Tibial artery (tissue), 4 donors: Measurements from ENCODE around the gene PLS1.
"Not testable (repeated sequence)": the region's sequence is repeated elsewhere in the genome, so short reads cannot be mapped to it uniquely, and the experiment has no call there.

Source experiments
- DNase-seq, 2 donors: peaks; one replicate each; pipeline ENCODE4 v3.0.0-alpha.2; 2019
- H3K27ac ChIP-seq, 2 donors: fragments of 200-600 bp; sonication (generic) in 1 of 2; 1 replicate in 1 of 2; 2 replicates in 1 of 2; pipeline ENCODE4 v1.5.1; 2018 to 2019; ENCODE audit warnings: mild to moderate bottlenecking in 1 of 2
- H3K27me3 ChIP-seq, 2 donors: fragments of 200-600 bp; sonication (generic) in 1 of 2; one replicate each; pipeline versions ENCODE4 v1.5.1 to v1.6.0; 2016 to 2019
- H3K36me3 ChIP-seq, 3 donors: fragments of 200-600 bp; sonication (generic) in 2 of 3; one replicate each; pipeline ENCODE4 v1.5.1; 2016 to 2019; ENCODE audit warnings: mild to moderate bottlenecking in 2 of 3
- H3K4me1 ChIP-seq, 4 donors: fragments of 200-600 bp; sonication (generic) in 2 of 4; 1 replicate in 3 of 4; 2 replicates in 1 of 4; pipeline ENCODE4 v1.5.1; 2016 to 2019
- H3K4me3 ChIP-seq, 2 donors: fragments of 200-600 bp; sonication (generic) in 1 of 2; 1 replicate in 1 of 2; 2 replicates in 1 of 2; pipeline ENCODE4 v1.5.1; 2018 to 2019; ENCODE audit warnings: mild to moderate bottlenecking in 2 of 2
- H3K9me3 ChIP-seq, 3 donors: fragments of 200-600 bp; sonication (generic) in 1 of 3; one replicate each; pipeline ENCODE4 v1.5.1; 2016 to 2019
- CTCF ChIP-seq, 2 experiments: fragments of 200-600 bp in 1 of 2; fragments of 450-650 bp in 1 of 2; IDR thresholded peaks; one replicate each; pipeline ENCODE4 v1.5.1; 2017 to 2019; ENCODE audit warnings: antibody characterized with exemption in 2 of 2, mild to moderate bottlenecking in 1 of 2, moderate library complexity in 1 of 2
- intact Hi-C: fragments of 100-400 bp; cut with DNase I; formaldehyde crosslinking; loops from one replicate; pipeline ENCODE4 v1.15.0; 2023; ENCODE audit warnings: low total_unique reads

The PLS1 gene

GRCh38 chr3:142601713-142602112 lies 5.5 kb downstream of the PLS1 start:
- no peak overlapping the region for H3K27ac ChIP-seq

GRCh38 chr3:142602619-142603385 lies 6.6 kb downstream of the PLS1 start:
- Histone ChIP-seq H3K4me3 (no peak overlapping the region), H3K36me3 (no peaks in the 10 kb centered on the region), H3K4me1 (no peaks in the 10 kb centered on the region), H3K27ac (no peak overlapping the region), H3K27me3 (no peaks in the 10 kb centered on the region), H3K9me3 (no peaks in the 10 kb centered on the region)
- DNase-seq = no peak
- intact Hi-C loops = no loop called here
- no peak for TF ChIP-seq CTCF (IDR thresholded peaks at IDR 0.05)

More at GRCh38 chr3:142601713-142602112, 5.5 kb downstream of the PLS1 start:
- Histone ChIP-seq H3K4me3 (no peak overlapping the region), H3K36me3 (no peaks in the 10 kb centered on the region), H3K4me1 (peaks cover 0 to 5% (median under 1%) of the 10 kb centered on the region in 4 donors), H3K27me3 (no peaks in the 10 kb centered on the region), H3K9me3 (no peaks in the 10 kb centered on the region)
- intact Hi-C loops = no loop called here
- DNase-seq = no peak
- TF ChIP-seq CTCF (IDR thresholded peaks at IDR 0.05) = no peak

- DNase-seq, H3K36me3 ChIP-seq, H3K9me3 ChIP-seq, intact Hi-C loops, H3K4me1 ChIP-seq, H3K27ac ChIP-seq, H3K27me3 ChIP-seq, H3K4me3 ChIP-seq: not testable (repeated sequence)
Measured at GRCh38 chr3:142603386-142603705, 7.2 kb downstream of the PLS1 start.

GRCh38 chr3:142604940-142605339 lies 8.7 kb downstream of the PLS1 start:
- Histone ChIP-seq H3K4me1 (no peaks in the 10 kb centered on the region), H3K27me3 (no peaks in the 10 kb centered on the region), H3K36me3 (no peaks in the 10 kb centered on the region), H3K4me3 (no peak overlapping the region), H3K9me3 (no peaks in the 10 kb centered on the region), H3K27ac (no peak overlapping the region)
- intact Hi-C loops = loop anchor here (5.0 kb wide), 1 partner anchor 367 kb away; no protein-coding TSS in a partner anchor
- no peak for DNase-seq
- no peak for TF ChIP-seq CTCF (IDR thresholded peaks at IDR 0.05)

GRCh38 chr3:142608631-142609030 lies 12.4 kb downstream of the PLS1 start:
- Histone ChIP-seq H3K9me3 (no peaks in the 10 kb centered on the region), H3K4me1 (no peaks in the 10 kb centered on the region), H3K27me3 (no peaks in the 10 kb centered on the region), H3K36me3 (no peaks in the 10 kb centered on the region), H3K4me3 (no peak overlapping the region), H3K27ac (no peak overlapping the region)
- no peak for TF ChIP-seq CTCF (IDR thresholded peaks at IDR 0.05)
- intact Hi-C loops = loop anchor here (5.0 kb wide), 1 partner anchor 364 kb away; no protein-coding TSS in a partner anchor
- no peak for DNase-seq

- Histone ChIP-seq H3K36me3 (no peaks in the 10 kb centered on the region), H3K9me3 (no peaks in the 10 kb centered on the region), H3K4me3 (no peak overlapping the region), H3K27ac (no peak overlapping the region), H3K27me3 (no peaks in the 10 kb centered on the region), H3K4me1 (no peaks in the 10 kb centered on the region)
- intact Hi-C loops = loop anchor here (5.0 kb wide), 1 partner anchor 363 kb away; no protein-coding TSS in a partner anchor
- no peak for DNase-seq
- no peak for TF ChIP-seq CTCF (IDR thresholded peaks at IDR 0.05)
Measured at GRCh38 chr3:142609136-142609535, 12.9 kb downstream of the PLS1 start.
